ENCODE data around the gene DLG2. TPM values are rescaled to one million over a fixed set of nuclear protein-coding genes. Genes with fewer than 3 reads are reported as not detected.

Gene DLG2
- total RNA-seq, 4 donors from 2014 or later = 37.9 to 71.5 (median 44.9) TPM

GRCh38 chr11:83717537-83717936 is 1909.6 kb downstream of the DLG2 start:
- Histone ChIP-seq H3K9me3 (no peaks in the 10 kb centered on the region), H3K4me1 (peaks cover 11% of the 10 kb centered on the region), H3K36me3 (no peaks in the 10 kb centered on the region), H3K27me3 (no peaks in the 10 kb centered on the region), H3K4me3 (no peak overlapping the region), H3K27ac (no peak overlapping the region)
- 83% methylated on average over 3 of the region's 3 CpGs for WGBS
- no peak for DNase-seq (ENCODE audit: low spot score in 2 of 2)
- TF ChIP-seq CTCF (IDR thresholded peaks at IDR 0.05) = no peak
- no peak for TF ChIP-seq POLR2A (IDR thresholded peaks at IDR 0.05)
- no peak for TF ChIP-seq EP300 (IDR thresholded peaks at IDR 0.05)
- TF ChIP-seq POLR2AphosphoS5 (IDR thresholded peaks at IDR 0.05) = no peak

- Histone ChIP-seq H3K4me1 (peaks cover 3% of the 10 kb centered on the region), H3K4me3 (no peak overlapping the region), H3K27ac (no peak overlapping the region), H3K27me3 (no peaks in the 10 kb centered on the region), H3K9me3 (no peaks in the 10 kb centered on the region), H3K36me3 (no peaks in the 10 kb centered on the region)
- TF ChIP-seq EP300 (IDR thresholded peaks at IDR 0.05) (no peak), CTCF (IDR thresholded peaks at IDR 0.05) (no peak)
- DNase-seq (ENCODE audit: low spot score in 2 of 2) = no peak
- WGBS = 73% methylated on average over 2 of the region's 2 CpGs
These were observed 1911.1 kb downstream of the DLG2 start for GRCh38 chr11:83715927-83716535.

- Histone ChIP-seq H3K27me3 (no peaks in the 10 kb centered on the region), H3K9me3 (no peaks in the 10 kb centered on the region), H3K4me3 (no peak overlapping the region), H3K27ac (no peak overlapping the region), H3K4me1 (no peaks in the 10 kb centered on the region), H3K36me3 (no peaks in the 10 kb centered on the region)
- no peak for TF ChIP-seq CTCF (IDR thresholded peaks at IDR 0.05)
- 48% methylated on average over 2 of the region's 2 CpGs for WGBS
- DNase-seq (ENCODE audit: low spot score in 2 of 2) = no peak
These were observed 1913.4 kb downstream of the DLG2 start for GRCh38 chr11:83713708-83714107.

GRCh38 chr11:83711106-83711527 is 1916.0 kb downstream of the DLG2 start:
- DNase-seq (ENCODE audit: low spot score in 2 of 2) = no peak
- no peak overlapping the region for H3K4me3 ChIP-seq
- H3K36me3 ChIP-seq = no peaks in the 10 kb centered on the region
- TF ChIP-seq POLR2A (IDR thresholded peaks at IDR 0.05) (no peak), CTCF (IDR thresholded peaks at IDR 0.05) (no peak), EP300 (IDR thresholded peaks at IDR 0.05) (no peak), POLR2AphosphoS5 (IDR thresholded peaks at IDR 0.05) (no peak)
- no peaks in the 10 kb centered on the region for H3K27me3 ChIP-seq
- no peak overlapping the region for H3K27ac ChIP-seq
- H3K9me3 ChIP-seq = no peaks in the 10 kb centered on the region
- H3K4me1 ChIP-seq = no peaks in the 10 kb centered on the region
- 66% methylated on average over 5 of the region's 5 CpGs for WGBS

GRCh38 chr11:83709434-83709833 is 1917.7 kb downstream of the DLG2 start:
- H3K27me3 ChIP-seq = no peaks in the 10 kb centered on the region
- TF ChIP-seq POLR2A (IDR thresholded peaks at IDR 0.05) (no peak), POLR2AphosphoS5 (IDR thresholded peaks at IDR 0.05) (no peak), CTCF (IDR thresholded peaks at IDR 0.05) (no peak), EP300 (IDR thresholded peaks at IDR 0.05) (no peak)

More at GRCh38 chr11:83709434-83709833, 1917.7 kb downstream of the DLG2 start:
- Histone ChIP-seq H3K36me3 (no peaks in the 10 kb centered on the region), H3K27ac (no peak overlapping the region), H3K4me3 (no peak overlapping the region), H3K4me1 (no peaks in the 10 kb centered on the region), H3K9me3 (no peaks in the 10 kb centered on the region)
- no peak for DNase-seq (ENCODE audit: low spot score in 2 of 2)

Measured in suprapubic skin (tissue), 4 donors.